Jurkat, Clone E6-1 (cell line): ENCODE data around the gene PADI6.
"Not testable (repeated sequence)": the region's sequence is repeated elsewhere in the genome, so short reads cannot be mapped to it uniquely, and the experiment has no call there.

Experiments
- DNase-seq: peaks from one replicate; pipeline ENCODE4 v3.0.0-alpha.2; 2011; ENCODE audit warnings: low read depth, low spot score
- H3K4me3 ChIP-seq: 2 replicates; pipeline ENCODE4 v1.5.1; 2011; ENCODE audit warnings: mild to moderate bottlenecking, low read length, control low read depth, moderate library complexity

PADI6 gene

GRCh38 chr1:17397910-17398695 is 26.1 kb downstream of the PADI6 start:
- H3K4me3 ChIP-seq: no peak overlapping the region
- no peak for DNase-seq

- H3K4me3 ChIP-seq: no peak overlapping the region
- no peak for DNase-seq
Measured at GRCh38 chr1:17400725-17401341, 28.8 kb downstream of the PADI6 start.

- DNase-seq: no peak
- H3K4me3 ChIP-seq: no peak overlapping the region
Measured at GRCh38 chr1:17401841-17402240, 29.8 kb downstream of the PADI6 start.

GRCh38 chr1:17403081-17403480 is 31.1 kb downstream of the PADI6 start:
- H3K4me3 ChIP-seq: no peak overlapping the region
- DNase-seq: no peak

- no peak for DNase-seq
- no peak overlapping the region for H3K4me3 ChIP-seq
Measured at GRCh38 chr1:17404034-17404684, 32.2 kb downstream of the PADI6 start.

GRCh38 chr1:17404820-17405219 is 32.8 kb downstream of the PADI6 start:
- no peak for DNase-seq

GRCh38 chr1:17405898-17406759 is 34.1 kb downstream of the PADI6 start:
- DNase-seq: peak; percentile 14
- no peak overlapping the region for H3K4me3 ChIP-seq

More at GRCh38 chr1:17404820-17405219, 32.8 kb downstream of the PADI6 start:
- H3K4me3 ChIP-seq: no peak overlapping the region

DNA sequence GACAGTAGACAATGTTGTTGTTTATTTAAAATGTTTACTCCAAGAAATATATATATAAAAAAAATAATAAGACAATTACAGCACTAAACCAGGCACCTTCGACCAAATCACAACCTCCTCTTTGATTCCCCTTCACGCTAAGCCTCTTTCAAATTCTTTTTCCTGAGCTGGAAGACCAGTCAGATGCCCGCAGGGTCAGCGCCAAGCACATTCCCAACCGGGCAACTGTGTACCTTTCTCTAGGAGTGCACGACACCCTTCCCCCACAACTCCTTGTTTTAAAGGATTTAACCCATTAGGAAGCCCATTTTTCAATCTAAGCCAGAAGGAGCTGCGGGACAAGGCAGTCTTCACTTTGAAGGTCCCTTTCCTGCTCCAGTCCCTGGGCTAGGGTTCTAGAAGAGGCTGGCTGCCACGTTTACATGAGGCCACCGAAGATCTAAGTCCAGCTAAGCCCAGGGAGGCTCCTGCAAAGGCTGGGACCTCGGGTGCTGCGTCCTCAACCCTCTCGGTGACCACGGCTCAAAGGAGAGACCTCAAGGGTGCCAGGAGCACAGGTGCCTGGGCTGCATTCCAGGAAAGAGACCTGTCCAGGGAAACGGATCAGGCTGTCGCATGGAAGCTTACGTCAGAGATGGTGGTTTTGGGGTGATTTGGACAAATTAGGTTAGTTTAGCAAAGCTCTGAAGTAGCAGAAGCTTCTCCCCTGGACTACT is 34.9 kb downstream of the PADI6 start:
- H3K4me3 ChIP-seq: not testable (repeated sequence)

DNA sequence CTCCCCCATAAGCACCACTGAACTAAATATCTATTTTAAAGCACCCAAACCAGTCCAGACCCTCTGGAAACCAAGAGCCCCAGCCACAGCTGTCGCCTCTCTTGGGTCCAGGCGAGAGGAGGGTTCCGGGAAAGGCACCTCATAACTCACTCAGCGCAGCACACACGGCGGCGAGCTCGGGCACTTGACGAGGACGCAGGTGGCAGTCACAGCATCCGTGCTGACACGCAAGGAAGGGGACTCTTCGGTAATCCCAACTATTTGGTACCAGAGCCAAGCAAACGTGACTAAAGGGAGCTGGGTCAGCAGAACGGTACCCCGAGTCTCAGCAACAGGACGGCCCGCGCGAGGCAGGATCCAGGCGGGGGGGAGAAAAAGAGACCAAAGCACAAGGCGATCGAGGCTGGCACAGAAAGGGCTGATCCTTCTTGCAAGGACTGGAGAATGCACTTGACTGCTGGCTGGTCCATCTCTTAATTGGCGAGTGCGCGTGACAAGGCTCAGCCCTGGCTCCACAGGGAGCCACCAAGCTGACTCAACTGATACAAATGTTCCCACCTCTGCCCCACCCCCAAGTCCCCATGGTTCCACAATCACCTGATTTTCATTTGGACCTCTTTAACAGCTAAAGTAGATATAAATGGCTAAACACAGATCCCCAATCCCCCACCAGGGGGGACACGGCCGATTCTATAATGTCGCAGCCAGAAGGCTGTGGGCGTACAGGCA is 36.0 kb downstream of the PADI6 start:
- not testable (repeated sequence) for DNase-seq, H3K4me3 ChIP-seq

More for the DNA sequence above, 34.9 kb downstream of the PADI6 start:
- not testable (repeated sequence) for DNase-seq

DNA sequence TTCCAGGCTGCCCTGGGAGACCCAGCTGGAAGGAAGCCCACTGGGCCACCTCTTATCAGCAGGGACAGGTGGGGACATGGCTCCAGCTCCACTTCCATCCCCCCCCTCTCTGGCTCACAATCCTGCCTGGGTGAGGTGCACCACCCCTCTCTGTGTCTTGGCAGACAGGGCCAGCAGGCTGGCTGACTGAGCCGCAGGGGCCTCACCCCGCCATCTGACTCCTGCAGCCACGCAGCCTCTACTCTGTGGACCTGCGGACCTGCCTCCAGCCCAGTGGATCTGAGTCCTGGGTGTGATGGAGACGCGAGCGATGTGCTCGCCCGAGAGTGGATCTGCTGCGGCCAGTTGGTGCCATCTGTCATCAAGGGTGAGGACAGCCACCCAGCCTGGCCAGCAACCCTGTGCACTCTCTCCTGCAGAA is 37.4 kb downstream of the PADI6 start:
- no peak overlapping the region for H3K4me3 ChIP-seq
- DNase-seq: no peak

GRCh38 chr1:17412093-17412870 is 40.3 kb downstream of the PADI6 start:
- no peak overlapping the region for H3K4me3 ChIP-seq
- no peak for DNase-seq

- no peak overlapping the region for H3K4me3 ChIP-seq
- DNase-seq: no peak
Measured at GRCh38 chr1:17414022-17414421, 42.0 kb downstream of the PADI6 start.

DNA sequence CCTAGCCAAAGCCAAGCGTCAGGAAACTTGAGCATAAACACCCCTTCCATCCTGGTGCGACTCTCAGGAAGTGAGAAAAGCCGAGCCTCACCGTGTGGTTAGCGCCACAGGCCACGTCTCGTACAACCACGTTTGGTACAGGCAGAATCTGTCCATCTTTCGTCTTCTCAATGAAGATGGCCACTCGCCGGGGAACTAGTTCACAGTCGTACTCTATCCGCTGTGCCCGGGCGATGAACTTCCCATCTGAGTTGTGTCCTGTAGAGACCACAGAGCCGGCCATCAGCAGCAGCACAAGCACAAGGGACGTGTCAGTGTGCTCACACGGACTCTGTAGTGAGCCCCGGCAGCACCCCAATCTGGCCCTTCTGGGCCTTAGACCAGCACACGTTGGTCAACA is 44.4 kb downstream of the PADI6 start:
- no peak overlapping the region for H3K4me3 ChIP-seq
- DNase-seq: no peak

GRCh38 chr1:17419626-17420328 is 47.8 kb downstream of the PADI6 start:
- no peak for DNase-seq
- no peak overlapping the region for H3K4me3 ChIP-seq

DNA sequence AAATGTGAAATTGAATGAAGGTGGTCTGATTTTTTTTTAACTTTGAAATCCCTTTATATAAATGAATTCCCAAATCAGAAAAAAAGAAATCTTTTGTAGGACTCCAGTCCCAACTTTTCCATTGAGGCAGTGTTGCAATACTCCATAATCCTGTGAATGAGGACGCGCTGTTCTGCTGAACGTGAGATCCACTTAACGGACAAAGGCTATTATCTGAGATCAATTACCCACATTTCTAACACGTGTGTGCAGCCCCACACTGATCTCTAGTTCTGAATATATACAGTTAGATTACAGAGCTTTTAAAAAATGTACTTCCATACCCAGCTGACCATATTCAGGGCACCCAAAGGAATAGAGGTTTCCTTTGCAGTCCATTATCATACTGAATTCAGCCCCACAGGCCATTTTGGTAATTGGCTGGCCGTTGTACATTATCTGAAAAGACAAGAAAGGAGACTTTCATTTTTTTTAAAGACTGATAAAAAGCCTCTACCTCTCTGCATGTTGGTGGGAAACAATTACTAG is 48.5 kb downstream of the PADI6 start:
- no peak for DNase-seq
- H3K4me3 ChIP-seq: no peak overlapping the region

GRCh38 chr1:17422461-17422860 is 50.5 kb downstream of the PADI6 start:
- no peak overlapping the region for H3K4me3 ChIP-seq
- DNase-seq: no peak
